ENCODE results near the gene MYH9.

Gene MYH9

GRCh38 chr22:36385491-36386350 lies 2.0 kb downstream of the MYH9 start:
- peak; percentile 65 for DNase-seq

GRCh38 chr22:36384766-36385481 lies 2.8 kb downstream of the MYH9 start:
- DNase-seq: peak; percentile 73

- DNase-seq: peak; percentile 70
Measured at GRCh38 chr22:36383110-36383581, 4.6 kb downstream of the MYH9 start.

- DNase-seq: no peak
Measured at GRCh38 chr22:36381513-36382128, 6.1 kb downstream of the MYH9 start.

DNA sequence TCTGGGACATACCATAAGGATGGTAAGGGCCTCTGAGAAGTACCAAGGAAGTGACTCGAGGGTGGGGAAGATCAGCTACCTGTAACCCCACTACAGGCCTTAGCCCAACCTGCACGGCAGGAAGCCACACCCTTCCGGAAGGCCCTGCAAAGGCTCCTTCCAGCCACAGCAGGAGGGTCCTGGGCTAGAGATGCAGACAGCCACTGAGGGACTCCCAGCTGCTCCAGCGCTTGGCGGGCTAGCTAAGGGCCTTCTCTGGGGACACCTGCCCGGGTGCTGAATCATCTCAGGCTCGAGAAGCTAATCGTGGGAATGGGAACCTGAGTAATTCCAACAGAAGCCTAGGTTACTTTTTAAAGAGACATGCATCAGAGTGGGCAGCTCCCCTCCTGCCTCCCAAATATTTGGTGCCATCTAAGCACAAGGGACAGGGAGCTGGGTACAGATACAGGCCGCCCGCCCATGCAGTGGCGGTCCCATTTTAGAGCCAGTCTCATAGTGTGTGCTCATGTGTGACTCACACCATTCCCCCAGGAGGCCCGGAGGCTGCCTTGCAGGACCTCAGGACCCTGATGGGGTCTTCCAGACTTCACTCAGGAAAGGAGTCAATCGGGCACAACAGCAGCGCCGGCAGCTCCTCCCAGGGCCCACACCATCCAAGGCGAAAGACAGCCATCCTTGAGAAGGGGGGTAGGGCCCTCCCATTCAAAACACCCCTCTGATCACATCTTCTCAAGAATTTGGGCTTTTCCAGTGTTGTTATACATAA lies 8.0 kb downstream of the MYH9 start:
- DNase-seq: peak; percentile 77

DNA sequence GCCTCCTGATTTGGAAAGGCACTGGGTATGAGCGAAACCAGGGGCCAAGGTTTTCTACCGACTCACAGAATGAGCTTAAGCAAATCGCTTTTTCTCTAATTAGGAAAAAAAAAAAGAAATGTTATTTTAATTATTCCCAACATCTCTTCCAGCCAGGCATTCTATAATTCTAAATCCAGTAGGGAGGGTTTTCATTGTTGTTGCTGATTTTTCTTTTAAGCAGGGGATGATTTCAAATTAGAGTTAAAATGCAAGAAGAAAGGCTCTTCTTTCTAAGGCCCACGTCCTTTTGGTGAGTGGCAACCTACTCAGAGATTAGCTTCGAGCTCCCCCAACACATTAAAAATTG lies 8.9 kb downstream of the MYH9 start:
- DNase-seq: no peak

GRCh38 chr22:36378080-36378868 lies 9.5 kb downstream of the MYH9 start:
- no peak for DNase-seq

- DNase-seq: peak; percentile 57
Measured at GRCh38 chr22:36377022-36377631, 10.6 kb downstream of the MYH9 start.

GRCh38 chr22:36376265-36376664 lies 11.5 kb downstream of the MYH9 start:
- DNase-seq: no peak

- DNase-seq: no peak
Measured at GRCh38 chr22:36375071-36375980, 12.4 kb downstream of the MYH9 start.

DNA sequence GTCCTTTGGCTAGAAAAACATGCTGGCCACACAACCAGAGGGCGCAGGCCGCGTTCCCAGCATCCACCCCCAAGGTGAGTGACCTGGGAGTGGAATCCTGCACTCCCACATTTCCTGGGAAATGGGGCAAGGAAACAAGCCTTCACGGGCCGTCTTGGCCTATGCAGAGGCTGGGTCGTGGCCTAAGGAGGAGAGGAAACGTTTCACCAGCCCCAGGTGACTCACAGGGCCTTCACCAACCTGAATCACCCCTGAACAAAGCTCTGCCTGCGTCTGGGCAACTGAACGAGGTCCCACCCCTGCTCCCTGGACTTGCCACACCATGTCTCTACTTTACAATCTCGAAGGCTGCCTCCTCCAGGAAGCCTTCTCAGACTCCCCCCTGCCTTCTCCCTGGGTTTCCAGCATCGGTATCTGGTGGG lies 13.2 kb downstream of the MYH9 start:
- peak; percentile 59 for DNase-seq

DNA sequence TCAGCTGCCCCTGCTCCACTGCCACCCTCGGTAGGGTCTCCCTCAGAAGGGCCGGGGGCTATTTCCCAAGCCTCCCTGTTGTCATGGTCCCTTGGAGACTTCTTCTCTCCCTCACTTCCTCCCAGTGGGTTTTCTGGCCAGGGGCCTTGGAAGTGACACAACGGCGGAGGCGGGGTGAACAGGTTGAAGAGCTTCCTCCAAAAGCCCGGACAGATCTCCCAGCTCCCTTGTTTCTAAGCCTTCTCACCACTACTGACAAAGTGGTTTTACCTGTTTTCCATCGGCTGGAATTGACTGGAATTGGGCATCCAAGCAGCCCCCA lies 14.5 kb downstream of the MYH9 start:
- no peak for DNase-seq

- no peak for DNase-seq
Measured at GRCh38 chr22:36371920-36372319, 15.8 kb downstream of the MYH9 start.

DNA sequence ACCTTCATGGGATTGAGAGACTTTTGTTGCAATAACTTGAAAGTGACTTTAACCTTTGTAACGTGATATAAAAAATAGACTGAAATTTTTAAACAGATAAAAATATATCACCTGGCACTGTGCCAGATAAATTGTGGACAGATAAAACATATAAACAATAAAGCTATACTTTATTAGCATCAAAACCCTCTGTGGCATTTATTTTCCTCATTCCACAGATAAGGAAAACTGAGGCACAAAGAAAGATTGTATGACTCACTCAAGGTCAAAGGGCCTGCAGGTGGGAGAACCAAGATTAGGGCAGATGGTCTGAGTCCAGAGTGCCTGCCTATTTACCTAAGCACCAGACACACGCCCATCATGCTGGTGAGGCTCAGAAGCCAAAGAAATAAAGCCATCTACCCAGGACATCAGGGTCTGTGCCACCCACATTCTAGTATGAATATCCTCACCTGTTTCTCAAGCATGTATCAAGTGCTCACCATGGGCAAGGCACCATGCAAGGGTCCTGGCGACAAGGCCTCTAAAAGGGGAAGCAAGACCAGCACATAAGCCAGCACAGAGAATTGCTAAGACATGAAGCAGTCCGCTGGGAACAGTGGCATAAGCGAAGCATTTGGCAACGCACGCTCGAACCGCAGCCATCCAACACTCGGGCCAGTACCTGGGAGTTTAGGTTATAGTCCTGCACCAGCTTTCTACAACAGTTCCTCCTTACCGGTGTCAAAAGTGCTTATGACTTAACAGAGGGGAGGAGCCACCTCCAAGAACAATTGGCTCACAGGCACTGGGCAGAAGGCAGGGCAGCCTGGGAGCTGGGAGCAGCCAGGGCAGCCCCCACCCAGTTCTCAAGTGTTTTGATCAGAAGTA lies 17.6 kb downstream of the MYH9 start:
- no peak for DNase-seq

GRCh38 chr22:36369004-36369921 lies 18.5 kb downstream of the MYH9 start:
- no peak for DNase-seq

DNA sequence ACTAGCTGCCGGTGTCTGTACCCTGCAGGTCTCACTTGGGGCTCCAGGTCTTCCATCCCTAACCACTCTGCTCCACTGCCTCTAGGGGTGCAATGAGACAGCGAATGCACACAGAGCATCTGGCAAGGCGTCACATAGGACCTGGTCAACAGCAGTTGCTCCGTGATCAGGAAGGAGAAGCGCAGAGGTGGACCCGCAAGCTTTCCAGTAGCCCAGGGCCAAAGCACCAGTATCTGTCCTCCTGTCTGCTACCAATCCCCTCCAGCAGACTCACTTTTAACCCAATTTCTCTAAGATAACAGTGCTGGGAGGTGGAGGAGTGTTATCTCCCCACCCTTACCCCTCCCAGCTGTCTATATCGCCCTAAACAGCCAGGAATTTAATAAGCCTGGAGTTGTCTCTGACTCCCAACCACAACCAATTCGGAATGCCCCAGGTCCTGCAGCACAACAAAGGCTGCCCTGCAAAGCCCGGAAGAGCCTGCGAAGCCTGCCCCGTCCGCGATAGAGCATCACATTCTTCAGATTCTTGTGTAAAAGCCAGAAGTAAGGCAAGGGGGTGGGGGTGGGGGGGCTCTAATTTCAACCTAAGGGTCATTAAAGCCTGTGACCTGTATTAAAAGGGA lies 19.3 kb downstream of the MYH9 start:
- DNase-seq: no peak

DNA sequence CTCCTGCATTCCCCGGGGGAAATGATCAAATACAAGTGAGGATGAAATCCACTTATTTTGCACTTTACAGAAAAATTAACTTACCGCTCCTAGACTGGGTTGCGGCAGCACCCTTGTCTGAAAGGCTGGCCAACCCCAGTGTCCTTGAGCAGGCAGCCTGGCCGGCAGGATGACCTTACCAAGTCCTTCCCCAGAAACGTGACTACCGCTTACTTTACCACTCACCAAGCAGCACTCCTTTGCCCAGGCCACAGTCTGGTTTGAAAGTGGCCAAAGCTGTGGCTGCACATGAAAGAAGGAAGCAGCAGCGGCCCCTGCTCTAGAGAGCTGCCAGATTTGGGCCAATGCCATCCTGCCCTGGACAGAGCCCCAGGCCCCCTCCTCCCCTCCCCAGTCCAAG lies 20.3 kb downstream of the MYH9 start:
- DNase-seq: no peak

- DNase-seq: no peak
Measured at GRCh38 chr22:36367066-36367465, 20.7 kb downstream of the MYH9 start.

Data from CD4-positive, alpha-beta T cell treated with Interleukin-15 for 1 hour (primary cell).